ENCODE measurements around the gene KIAA1958. TPM values are rescaled to one million over a fixed set of nuclear protein-coding genes. Genes with fewer than 3 reads are reported as not detected.

The KIAA1958 gene
- total RNA-seq, 1 donor from 2014 or later, result 3.7 TPM

DNA sequence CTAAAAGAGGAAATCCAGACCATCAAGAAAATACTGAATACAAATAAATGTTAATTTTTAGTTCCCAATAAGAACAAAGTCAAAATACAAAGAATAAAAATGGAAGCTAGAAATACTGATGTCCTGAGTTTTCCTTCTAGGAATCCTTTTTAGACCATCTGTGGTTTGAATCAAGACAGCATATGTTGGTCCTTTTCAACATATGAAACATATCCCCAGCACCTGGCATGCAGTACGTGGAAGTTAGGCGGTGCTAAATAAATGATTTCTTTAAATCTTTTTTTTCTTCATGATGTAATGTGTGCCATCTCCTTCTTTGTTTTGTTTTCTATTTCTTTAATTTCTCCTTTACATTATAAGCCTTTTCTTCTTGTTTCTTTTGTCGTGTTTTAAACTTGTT, 34.0 kb downstream of the KIAA1958 start:
- Histone ChIP-seq H3K9ac (ENCODE audit: low read depth in 1 of 3, low read length in 3 of 3) (no peak overlapping the region), H3K4me3 (ENCODE audit: low read length in 3 of 3) (no peak overlapping the region), H3K4me1 (ENCODE audit: control insufficient read depth in 3 of 3, insufficient read depth in 3 of 3, low read length in 3 of 3) (no peaks in the 10 kb centered on the region), H3K9me3 (ENCODE audit: control insufficient read depth in 3 of 3, low read length in 3 of 3) (no peaks in the 10 kb centered on the region), H3K27ac (ENCODE audit: low read depth, low read length) (no peak overlapping the region), H3K27me3 (ENCODE audit: control insufficient read depth in 3 of 3, insufficient read depth in 3 of 3, low read length in 3 of 3) (no peaks in the 10 kb centered on the region), H3K36me3 (ENCODE audit: control insufficient read depth in 3 of 3, insufficient read depth in 3 of 3, low read length in 3 of 3) (no peaks in the 10 kb centered on the region)

DNA sequence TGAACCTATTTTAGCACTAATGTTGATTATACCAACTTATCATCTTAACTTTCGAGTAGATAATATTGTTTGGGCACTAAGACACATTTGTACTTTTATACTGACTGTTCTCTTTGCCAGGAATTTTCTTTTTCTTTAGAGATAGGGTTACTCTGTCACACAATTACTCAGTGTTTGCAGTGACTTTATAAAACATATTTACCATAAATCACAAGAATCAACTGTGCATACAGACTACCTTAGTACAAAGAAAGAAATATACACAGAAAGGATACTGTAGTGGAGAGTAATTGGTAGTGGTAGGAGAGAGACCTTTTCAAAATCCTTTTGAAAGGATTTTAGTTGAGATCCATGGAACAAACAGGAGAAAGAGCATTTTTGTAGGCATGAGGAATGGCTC, 40.3 kb downstream of the KIAA1958 start:
- Histone ChIP-seq H3K4me3 (ENCODE audit: low read length in 3 of 3) (no peak overlapping the region), H3K9ac (ENCODE audit: low read depth in 1 of 3, low read length in 3 of 3) (no peak overlapping the region), H3K36me3 (ENCODE audit: control insufficient read depth in 3 of 3, insufficient read depth in 3 of 3, low read length in 3 of 3) (no peaks in the 10 kb centered on the region), H3K27ac (ENCODE audit: low read depth, low read length) (no peak overlapping the region), H3K9me3 (ENCODE audit: control insufficient read depth in 3 of 3, low read length in 3 of 3) (no peaks in the 10 kb centered on the region), H3K27me3 (ENCODE audit: control insufficient read depth in 3 of 3, insufficient read depth in 3 of 3, low read length in 3 of 3) (no peaks in the 10 kb centered on the region), H3K4me1 (ENCODE audit: control insufficient read depth in 3 of 3, insufficient read depth in 3 of 3, low read length in 3 of 3) (no peaks in the 10 kb centered on the region)

DNA sequence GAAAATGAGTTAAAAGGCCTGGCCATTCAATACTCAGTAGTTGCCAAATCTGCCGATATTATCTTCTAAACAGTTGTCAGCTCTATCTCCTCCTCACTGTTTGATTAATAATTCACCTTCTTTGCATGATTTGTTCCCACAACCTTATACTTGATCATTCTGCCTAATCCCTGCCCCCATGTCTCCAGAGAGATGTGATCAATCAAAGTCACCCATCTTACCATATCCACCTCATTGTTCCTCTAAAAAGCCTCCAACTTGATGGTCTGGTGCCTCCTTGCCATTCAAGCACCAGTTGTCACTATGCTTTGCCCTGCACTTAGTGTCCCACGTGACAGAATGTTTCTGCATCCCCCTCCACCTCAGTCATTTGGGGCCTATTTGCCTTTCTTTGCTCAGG, 41.3 kb downstream of the KIAA1958 start:
- no peak overlapping the region for H3K9ac ChIP-seq (ENCODE audit: low read depth in 1 of 3, low read length in 3 of 3)
- H3K36me3 ChIP-seq (ENCODE audit: control insufficient read depth in 3 of 3, insufficient read depth in 3 of 3, low read length in 3 of 3), result no peaks in the 10 kb centered on the region
- no peak overlapping the region for H3K27ac ChIP-seq (ENCODE audit: low read depth, low read length)
- no peak overlapping the region for H3K4me3 ChIP-seq (ENCODE audit: low read length in 3 of 3)
- H3K9me3 ChIP-seq (ENCODE audit: control insufficient read depth in 3 of 3, low read length in 3 of 3), result no peaks in the 10 kb centered on the region
- no peaks in the 10 kb centered on the region for H3K27me3 ChIP-seq (ENCODE audit: control insufficient read depth in 3 of 3, insufficient read depth in 3 of 3, low read length in 3 of 3)
- no peaks in the 10 kb centered on the region for H3K4me1 ChIP-seq (ENCODE audit: control insufficient read depth in 3 of 3, insufficient read depth in 3 of 3, low read length in 3 of 3)

DNA sequence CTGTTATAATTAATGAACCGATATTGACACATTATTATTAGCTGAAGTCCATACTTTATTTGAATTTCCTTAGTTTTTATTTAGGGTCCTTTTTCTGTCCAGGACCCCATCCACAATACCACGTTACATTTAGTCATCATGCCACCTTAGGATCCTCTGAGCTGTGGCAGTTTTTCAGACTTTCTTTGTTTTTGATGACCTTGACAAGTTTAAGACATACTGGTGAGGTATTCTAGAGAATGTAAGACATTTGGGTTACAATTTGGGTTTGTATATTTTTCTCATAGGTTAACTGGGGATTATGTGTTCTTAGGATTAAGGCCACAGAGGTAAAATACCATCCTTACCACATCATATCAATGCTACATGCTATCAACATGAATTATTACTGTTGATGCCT, 42.7 kb downstream of the KIAA1958 start:
- Histone ChIP-seq H3K36me3 (ENCODE audit: control insufficient read depth in 3 of 3, insufficient read depth in 3 of 3, low read length in 3 of 3) (no peaks in the 10 kb centered on the region), H3K9ac (ENCODE audit: low read depth in 1 of 3, low read length in 3 of 3) (no peak overlapping the region), H3K9me3 (ENCODE audit: control insufficient read depth in 3 of 3, low read length in 3 of 3) (no peaks in the 10 kb centered on the region), H3K27ac (ENCODE audit: low read depth, low read length) (no peak overlapping the region), H3K4me3 (ENCODE audit: low read length in 3 of 3) (no peak overlapping the region), H3K27me3 (ENCODE audit: control insufficient read depth in 3 of 3, insufficient read depth in 3 of 3, low read length in 3 of 3) (no peaks in the 10 kb centered on the region), H3K4me1 (ENCODE audit: control insufficient read depth in 3 of 3, insufficient read depth in 3 of 3, low read length in 3 of 3) (no peaks in the 10 kb centered on the region)

DNA sequence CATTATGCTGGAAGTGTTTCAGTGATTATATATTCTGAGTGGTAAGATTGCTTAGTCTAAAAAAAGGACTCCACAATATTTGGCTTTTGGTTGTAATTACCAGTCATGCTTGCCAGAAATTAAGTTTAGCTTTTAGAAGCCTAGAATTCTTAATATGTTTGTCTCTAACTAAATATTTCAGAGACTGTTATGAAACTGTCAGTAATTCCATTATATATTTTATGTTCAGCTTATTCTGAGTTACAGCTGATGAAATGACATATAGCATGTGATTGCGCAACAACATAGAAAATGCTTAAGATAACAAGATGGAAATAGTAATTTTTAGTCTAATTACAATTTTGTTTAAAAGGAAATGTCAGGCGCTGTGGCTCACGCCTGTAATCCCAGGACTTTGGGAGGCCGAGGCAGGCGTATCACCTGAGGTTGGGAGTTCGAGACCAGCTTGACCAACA, 44.2 kb downstream of the KIAA1958 start:
- Histone ChIP-seq H3K4me1 (ENCODE audit: control insufficient read depth in 3 of 3, insufficient read depth in 3 of 3, low read length in 3 of 3) (no peaks in the 10 kb centered on the region), H3K27ac (ENCODE audit: low read depth, low read length) (no peak overlapping the region), H3K9ac (ENCODE audit: low read depth in 1 of 3, low read length in 3 of 3) (no peak overlapping the region), H3K36me3 (ENCODE audit: control insufficient read depth in 3 of 3, insufficient read depth in 3 of 3, low read length in 3 of 3) (no peaks in the 10 kb centered on the region), H3K9me3 (ENCODE audit: control insufficient read depth in 3 of 3, low read length in 3 of 3) (no peaks in the 10 kb centered on the region), H3K27me3 (ENCODE audit: control insufficient read depth in 3 of 3, insufficient read depth in 3 of 3, low read length in 3 of 3) (no peaks in the 10 kb centered on the region), H3K4me3 (ENCODE audit: low read length in 3 of 3) (no peak overlapping the region)

DNA sequence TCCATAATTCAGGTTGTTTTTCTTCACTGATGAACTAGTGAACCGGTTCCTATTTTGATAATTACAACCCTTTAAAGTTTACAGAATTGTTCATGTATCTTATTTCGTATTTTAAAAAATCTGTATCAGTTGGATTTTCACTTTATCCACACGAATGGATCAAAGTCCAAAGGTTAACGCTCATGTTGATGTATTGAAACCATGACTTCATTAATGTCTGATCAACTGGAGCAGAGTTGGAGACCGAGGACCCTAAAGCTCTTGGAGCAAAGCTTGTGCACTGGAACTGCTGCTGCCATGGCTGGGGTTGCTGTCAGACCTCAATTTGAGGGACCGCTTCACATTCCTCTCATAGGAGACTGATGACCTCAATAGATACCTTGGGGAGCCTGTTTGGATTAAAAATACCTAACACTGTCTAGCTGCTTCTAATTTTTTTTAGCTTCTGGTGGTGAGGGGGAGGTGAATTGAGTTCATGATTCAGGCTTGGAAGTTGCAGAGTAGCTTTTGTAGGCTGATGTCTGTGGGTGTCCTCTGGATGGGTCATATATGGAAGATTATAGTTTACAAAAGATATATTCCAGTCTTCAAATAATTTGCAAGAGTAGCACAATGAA, 45.1 kb downstream of the KIAA1958 start:
- Histone ChIP-seq H3K36me3 (ENCODE audit: control insufficient read depth in 3 of 3, insufficient read depth in 3 of 3, low read length in 3 of 3) (no peaks in the 10 kb centered on the region), H3K9me3 (ENCODE audit: control insufficient read depth in 3 of 3, low read length in 3 of 3) (no peaks in the 10 kb centered on the region), H3K9ac (ENCODE audit: low read depth in 1 of 3, low read length in 3 of 3) (no peak overlapping the region), H3K27ac (ENCODE audit: low read depth, low read length) (no peak overlapping the region), H3K4me3 (ENCODE audit: low read length in 3 of 3) (no peak overlapping the region), H3K4me1 (ENCODE audit: control insufficient read depth in 3 of 3, insufficient read depth in 3 of 3, low read length in 3 of 3) (no peaks in the 10 kb centered on the region), H3K27me3 (ENCODE audit: control insufficient read depth in 3 of 3, insufficient read depth in 3 of 3, low read length in 3 of 3) (no peaks in the 10 kb centered on the region)

DNA sequence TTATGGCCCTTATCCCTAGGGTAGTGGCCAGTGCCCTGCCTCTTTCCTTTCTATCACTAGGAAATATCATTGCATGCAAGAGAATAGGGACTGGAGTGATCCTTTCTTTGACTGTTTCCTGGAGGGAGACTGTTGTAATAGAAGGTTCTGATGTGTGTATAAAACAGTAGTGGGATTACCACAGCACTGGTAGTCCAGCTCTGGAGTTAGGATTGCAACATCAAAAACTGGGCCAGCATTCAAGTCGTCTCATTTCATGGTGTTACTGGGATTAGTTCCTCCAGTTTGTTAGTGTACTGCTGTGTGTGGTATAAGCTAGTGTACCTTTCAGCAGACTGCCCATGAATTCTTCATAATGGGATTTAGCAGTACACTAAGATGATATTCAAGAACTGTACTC, 45.8 kb downstream of the KIAA1958 start:
- Histone ChIP-seq H3K4me3 (ENCODE audit: low read length in 3 of 3) (no peak overlapping the region), H3K27me3 (ENCODE audit: control insufficient read depth in 3 of 3, insufficient read depth in 3 of 3, low read length in 3 of 3) (no peaks in the 10 kb centered on the region), H3K27ac (ENCODE audit: low read depth, low read length) (no peak overlapping the region), H3K36me3 (ENCODE audit: control insufficient read depth in 3 of 3, insufficient read depth in 3 of 3, low read length in 3 of 3) (no peaks in the 10 kb centered on the region), H3K4me1 (ENCODE audit: control insufficient read depth in 3 of 3, insufficient read depth in 3 of 3, low read length in 3 of 3) (no peaks in the 10 kb centered on the region), H3K9ac (ENCODE audit: low read depth in 1 of 3, low read length in 3 of 3) (no peak overlapping the region), H3K9me3 (ENCODE audit: control insufficient read depth in 3 of 3, low read length in 3 of 3) (no peaks in the 10 kb centered on the region)

DNA sequence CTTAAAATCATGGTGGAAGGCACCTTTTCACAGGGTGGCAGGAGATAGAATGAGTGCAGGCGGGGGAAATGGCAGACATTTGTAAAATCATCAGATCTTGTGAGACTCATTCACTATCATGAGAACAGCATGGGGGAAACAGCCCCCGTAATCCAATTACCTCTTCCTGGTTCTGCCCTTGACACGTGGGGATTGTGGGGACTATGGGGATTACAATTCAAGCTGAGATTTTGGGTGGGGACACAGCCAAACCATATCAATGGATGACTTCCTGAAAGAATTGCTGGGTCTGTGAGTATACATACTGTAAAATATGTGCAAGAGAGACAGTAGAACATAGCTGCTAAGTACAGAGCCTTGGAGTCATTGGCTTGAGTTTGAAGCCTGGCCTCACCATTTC, 47.0 kb downstream of the KIAA1958 start:
- H3K36me3 ChIP-seq (ENCODE audit: control insufficient read depth in 3 of 3, insufficient read depth in 3 of 3, low read length in 3 of 3), result no peaks in the 10 kb centered on the region
- no peaks in the 10 kb centered on the region for H3K9me3 ChIP-seq (ENCODE audit: control insufficient read depth in 3 of 3, low read length in 3 of 3)
- H3K9ac ChIP-seq (ENCODE audit: low read depth in 1 of 3, low read length in 3 of 3), result no peak overlapping the region
- no peaks in the 10 kb centered on the region for H3K4me1 ChIP-seq (ENCODE audit: control insufficient read depth in 3 of 3, insufficient read depth in 3 of 3, low read length in 3 of 3)
- no peak overlapping the region for H3K4me3 ChIP-seq (ENCODE audit: low read length in 3 of 3)
- no peak overlapping the region for H3K27ac ChIP-seq (ENCODE audit: low read depth, low read length)
- H3K27me3 ChIP-seq (ENCODE audit: control insufficient read depth in 3 of 3, insufficient read depth in 3 of 3, low read length in 3 of 3), result no peaks in the 10 kb centered on the region

DNA sequence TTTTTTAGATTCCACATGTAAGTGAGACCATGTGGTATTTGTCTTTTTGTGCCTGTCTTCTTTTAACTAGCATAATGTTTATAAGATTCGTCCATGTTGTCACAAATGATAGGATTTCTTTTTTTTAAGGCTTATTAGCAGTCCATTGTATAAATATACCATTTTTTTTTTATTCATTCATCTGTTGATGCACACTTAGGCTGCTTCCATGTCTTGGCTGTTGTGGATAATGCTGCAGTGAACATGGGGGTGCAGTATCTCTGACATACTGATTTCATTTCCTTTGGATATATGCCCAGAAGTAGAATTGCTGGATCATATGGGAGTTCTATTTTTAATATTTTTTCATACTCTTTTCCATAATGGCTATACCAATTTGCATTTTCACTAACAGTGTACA, 48.7 kb downstream of the KIAA1958 start:
- H3K27me3 ChIP-seq (ENCODE audit: control insufficient read depth in 3 of 3, insufficient read depth in 3 of 3, low read length in 3 of 3), result no peaks in the 10 kb centered on the region
- no peaks in the 10 kb centered on the region for H3K4me1 ChIP-seq (ENCODE audit: control insufficient read depth in 3 of 3, insufficient read depth in 3 of 3, low read length in 3 of 3)
- no peak overlapping the region for H3K9ac ChIP-seq (ENCODE audit: low read depth in 1 of 3, low read length in 3 of 3)
- H3K9me3 ChIP-seq (ENCODE audit: control insufficient read depth in 3 of 3, low read length in 3 of 3), result no peaks in the 10 kb centered on the region
- H3K4me3 ChIP-seq (ENCODE audit: low read length in 3 of 3), result no peak overlapping the region
- no peaks in the 10 kb centered on the region for H3K36me3 ChIP-seq (ENCODE audit: control insufficient read depth in 3 of 3, insufficient read depth in 3 of 3, low read length in 3 of 3)
- H3K27ac ChIP-seq (ENCODE audit: low read depth, low read length), result no peak overlapping the region

DNA sequence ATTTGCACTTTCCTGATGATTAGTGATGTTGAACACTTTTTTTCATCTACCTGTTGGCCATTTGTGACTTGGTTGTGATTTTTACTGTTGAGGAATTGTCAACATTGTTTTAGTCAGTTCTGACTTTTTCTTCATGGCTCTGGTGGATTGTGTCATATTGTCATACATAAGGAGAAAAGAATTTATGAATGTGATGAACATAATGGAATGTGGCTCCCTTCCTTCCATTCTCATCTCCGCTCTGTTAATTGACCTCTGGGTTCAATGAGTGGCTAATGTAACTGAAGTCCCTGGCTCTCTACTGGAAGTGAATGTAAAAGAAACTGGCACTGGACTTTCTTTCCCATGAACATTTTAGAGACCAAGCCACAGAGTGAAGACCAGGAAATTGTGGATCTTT, 49.2 kb downstream of the KIAA1958 start:
- Histone ChIP-seq H3K27ac (ENCODE audit: low read depth, low read length) (no peak overlapping the region), H3K27me3 (ENCODE audit: control insufficient read depth in 3 of 3, insufficient read depth in 3 of 3, low read length in 3 of 3) (no peaks in the 10 kb centered on the region), H3K4me3 (ENCODE audit: low read length in 3 of 3) (no peak overlapping the region), H3K36me3 (ENCODE audit: control insufficient read depth in 3 of 3, insufficient read depth in 3 of 3, low read length in 3 of 3) (no peaks in the 10 kb centered on the region), H3K9me3 (ENCODE audit: control insufficient read depth in 3 of 3, low read length in 3 of 3) (no peaks in the 10 kb centered on the region), H3K4me1 (ENCODE audit: control insufficient read depth in 3 of 3, insufficient read depth in 3 of 3, low read length in 3 of 3) (no peaks in the 10 kb centered on the region), H3K9ac (ENCODE audit: low read depth in 1 of 3, low read length in 3 of 3) (no peak overlapping the region)

DNA sequence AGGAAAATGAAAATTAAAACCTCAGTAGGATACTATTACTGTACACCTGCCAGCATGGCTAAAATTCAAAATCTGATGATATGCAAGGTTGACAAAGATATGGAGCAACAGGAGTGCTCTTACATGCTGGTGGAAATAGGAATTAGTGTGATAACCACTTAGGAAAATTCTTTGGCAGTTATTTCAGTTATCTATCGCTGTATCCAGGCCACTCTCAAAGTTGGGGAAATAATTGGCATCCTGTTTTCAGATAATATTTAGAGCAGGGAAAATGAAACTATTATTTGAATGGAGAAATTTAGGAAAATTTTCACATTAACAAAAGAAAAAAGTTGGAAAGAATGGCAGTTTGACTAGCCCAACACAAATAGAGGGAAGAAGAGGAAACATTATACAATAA, 50.9 kb downstream of the KIAA1958 start:
- H3K27ac ChIP-seq (ENCODE audit: low read depth, low read length), result no peak overlapping the region
- H3K36me3 ChIP-seq (ENCODE audit: control insufficient read depth in 3 of 3, insufficient read depth in 3 of 3, low read length in 3 of 3), result no peaks in the 10 kb centered on the region

More for the DNA sequence above, 50.9 kb downstream of the KIAA1958 start:
- no peak overlapping the region for H3K4me3 ChIP-seq (ENCODE audit: low read length in 3 of 3)
- H3K9me3 ChIP-seq (ENCODE audit: control insufficient read depth in 3 of 3, low read length in 3 of 3), result no peaks in the 10 kb centered on the region
- no peak overlapping the region for H3K9ac ChIP-seq (ENCODE audit: low read depth in 1 of 3, low read length in 3 of 3)
- H3K4me1 ChIP-seq (ENCODE audit: control insufficient read depth in 3 of 3, insufficient read depth in 3 of 3, low read length in 3 of 3), result no peaks in the 10 kb centered on the region
- H3K27me3 ChIP-seq (ENCODE audit: control insufficient read depth in 3 of 3, insufficient read depth in 3 of 3, low read length in 3 of 3), result no peaks in the 10 kb centered on the region

Data from skeletal muscle tissue (tissue), 4 donors.